ENCODE results near the gene ACOT12.
"Not testable (repeated sequence)": the region's sequence is repeated elsewhere in the genome, so short reads cannot be mapped to it uniquely, and the experiment has no call there.

The ACOT12 gene

DNA sequence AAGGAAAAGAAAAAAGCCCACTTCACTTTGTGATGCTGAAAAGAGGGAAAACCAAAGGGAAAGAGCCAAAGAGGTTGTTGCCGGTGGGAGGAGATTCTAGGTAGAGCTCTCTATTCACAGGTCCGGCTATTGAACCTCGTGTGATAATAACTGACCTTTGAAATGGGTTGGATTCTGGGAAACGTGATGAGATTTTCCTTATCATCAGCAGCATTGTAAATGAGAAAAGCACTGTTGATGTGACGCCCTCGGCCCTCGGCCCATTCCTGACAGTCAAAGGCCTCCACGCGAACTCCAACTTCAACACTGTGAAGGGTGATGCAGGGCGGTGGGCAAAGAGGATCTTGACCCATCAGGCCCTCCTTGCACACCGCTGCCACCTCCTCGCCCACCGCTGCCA is 49.2 kb downstream of the ACOT12 start:
- no peak for ATAC-seq
- no peak for TF ChIP-seq CSDC2 (CRISPR knock-in tag; IDR thresholded peaks at IDR 0.05)
- TF ChIP-seq ZC3H10 (CRISPR knock-in tag; IDR thresholded peaks at IDR 0.05) = no peak
- no peak for TF ChIP-seq ARNTL (CRISPR knock-in tag; IDR thresholded peaks at IDR 0.05; ENCODE audit: borderline replicate concordance, low read depth)
- TF ChIP-seq, protein P1, sequence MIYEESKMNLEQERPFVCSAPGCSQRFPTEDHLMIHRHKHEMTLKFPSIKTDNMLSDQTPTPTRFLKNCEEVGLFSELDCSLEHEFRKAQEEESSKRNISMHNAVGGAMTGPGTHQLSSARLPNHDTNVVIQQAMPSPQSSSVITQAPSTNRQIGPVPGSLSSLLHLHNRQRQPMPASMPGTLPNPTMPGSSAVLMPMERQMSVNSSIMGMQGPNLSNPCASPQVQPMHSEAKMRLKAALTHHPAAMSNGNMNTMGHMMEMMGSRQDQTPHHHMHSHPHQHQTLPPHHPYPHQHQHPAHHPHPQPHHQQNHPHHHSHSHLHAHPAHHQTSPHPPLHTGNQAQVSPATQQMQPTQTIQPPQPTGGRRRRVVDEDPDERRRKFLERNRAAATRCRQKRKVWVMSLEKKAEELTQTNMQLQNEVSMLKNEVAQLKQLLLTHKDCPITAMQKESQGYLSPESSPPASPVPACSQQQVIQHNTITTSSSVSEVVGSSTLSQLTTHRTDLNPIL (CRISPR knock-in tag; IDR thresholded peaks at IDR 0.05; ENCODE audit: low read depth) = no peak
- no peak for TF ChIP-seq TOX (CRISPR knock-in tag; IDR thresholded peaks at IDR 0.05; ENCODE audit: borderline replicate concordance)
- no peak for TF ChIP-seq GLIS3 (CRISPR knock-in tag; IDR thresholded peaks at IDR 0.05)
- TF ChIP-seq, protein P2, sequence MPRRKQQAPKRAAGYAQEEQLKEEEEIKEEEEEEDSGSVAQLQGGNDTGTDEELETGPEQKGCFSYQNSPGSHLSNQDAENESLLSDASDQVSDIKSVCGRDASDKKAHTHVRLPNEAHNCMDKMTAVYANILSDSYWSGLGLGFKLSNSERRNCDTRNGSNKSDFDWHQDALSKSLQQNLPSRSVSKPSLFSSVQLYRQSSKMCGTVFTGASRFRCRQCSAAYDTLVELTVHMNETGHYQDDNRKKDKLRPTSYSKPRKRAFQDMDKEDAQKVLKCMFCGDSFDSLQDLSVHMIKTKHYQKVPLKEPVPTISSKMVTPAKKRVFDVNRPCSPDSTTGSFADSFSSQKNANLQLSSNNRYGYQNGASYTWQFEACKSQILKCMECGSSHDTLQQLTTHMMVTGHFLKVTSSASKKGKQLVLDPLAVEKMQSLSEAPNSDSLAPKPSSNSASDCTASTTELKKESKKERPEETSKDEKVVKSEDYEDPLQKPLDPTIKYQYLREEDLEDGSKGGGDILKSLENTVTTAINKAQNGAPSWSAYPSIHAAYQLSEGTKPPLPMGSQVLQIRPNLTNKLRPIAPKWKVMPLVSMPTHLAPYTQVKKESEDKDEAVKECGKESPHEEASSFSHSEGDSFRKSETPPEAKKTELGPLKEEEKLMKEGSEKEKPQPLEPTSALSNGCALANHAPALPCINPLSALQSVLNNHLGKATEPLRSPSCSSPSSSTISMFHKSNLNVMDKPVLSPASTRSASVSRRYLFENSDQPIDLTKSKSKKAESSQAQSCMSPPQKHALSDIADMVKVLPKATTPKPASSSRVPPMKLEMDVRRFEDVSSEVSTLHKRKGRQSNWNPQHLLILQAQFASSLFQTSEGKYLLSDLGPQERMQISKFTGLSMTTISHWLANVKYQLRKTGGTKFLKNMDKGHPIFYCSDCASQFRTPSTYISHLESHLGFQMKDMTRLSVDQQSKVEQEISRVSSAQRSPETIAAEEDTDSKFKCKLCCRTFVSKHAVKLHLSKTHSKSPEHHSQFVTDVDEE (CRISPR knock-in tag; IDR thresholded peaks at IDR 0.05) = no peak
- TF ChIP-seq PPARA (CRISPR knock-in tag; IDR thresholded peaks at IDR 0.05; ENCODE audit: borderline replicate concordance) = no peak
- no peak for TF ChIP-seq BACH2 (CRISPR knock-in tag; IDR thresholded peaks at IDR 0.05; ENCODE audit: borderline replicate concordance)
- TF ChIP-seq, protein P3, sequence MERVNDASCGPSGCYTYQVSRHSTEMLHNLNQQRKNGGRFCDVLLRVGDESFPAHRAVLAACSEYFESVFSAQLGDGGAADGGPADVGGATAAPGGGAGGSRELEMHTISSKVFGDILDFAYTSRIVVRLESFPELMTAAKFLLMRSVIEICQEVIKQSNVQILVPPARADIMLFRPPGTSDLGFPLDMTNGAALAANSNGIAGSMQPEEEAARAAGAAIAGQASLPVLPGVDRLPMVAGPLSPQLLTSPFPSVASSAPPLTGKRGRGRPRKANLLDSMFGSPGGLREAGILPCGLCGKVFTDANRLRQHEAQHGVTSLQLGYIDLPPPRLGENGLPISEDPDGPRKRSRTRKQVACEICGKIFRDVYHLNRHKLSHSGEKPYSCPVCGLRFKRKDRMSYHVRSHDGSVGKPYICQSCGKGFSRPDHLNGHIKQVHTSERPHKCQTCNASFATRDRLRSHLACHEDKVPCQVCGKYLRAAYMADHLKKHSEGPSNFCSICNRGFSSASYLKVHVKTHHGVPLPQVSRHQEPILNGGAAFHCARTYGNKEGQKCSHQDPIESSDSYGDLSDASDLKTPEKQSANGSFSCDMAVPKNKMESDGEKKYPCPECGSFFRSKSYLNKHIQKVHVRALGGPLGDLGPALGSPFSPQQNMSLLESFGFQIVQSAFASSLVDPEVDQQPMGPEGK (CRISPR knock-in tag; IDR thresholded peaks at IDR 0.05; ENCODE audit: borderline replicate concordance) = no peak
- TF ChIP-seq ISL1 (CRISPR knock-in tag; IDR thresholded peaks at IDR 0.05) = no peak
- TF ChIP-seq OSR1 (CRISPR knock-in tag; IDR thresholded peaks at IDR 0.05) = no peak

DNA sequence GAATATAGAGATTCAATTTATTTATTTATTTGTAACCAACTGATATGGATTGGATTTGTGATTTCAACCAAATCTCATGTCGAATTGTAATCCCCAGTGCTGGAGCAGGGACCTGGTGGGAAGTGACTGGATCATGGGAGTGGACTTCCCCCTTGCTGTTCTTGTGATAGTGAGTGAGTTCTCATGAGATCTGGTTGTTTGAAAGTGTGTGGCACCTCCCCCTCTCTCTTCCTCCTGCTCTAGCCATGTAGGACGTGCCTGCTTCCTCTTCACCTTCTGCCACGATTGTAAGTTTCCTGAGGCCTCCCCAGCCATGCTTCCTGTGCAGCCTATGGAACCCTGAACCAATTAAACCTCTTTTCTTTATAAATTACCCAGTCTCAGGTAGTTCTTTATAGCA is 55.7 kb downstream of the ACOT12 start:
- ATAC-seq = not testable (repeated sequence)

DNA sequence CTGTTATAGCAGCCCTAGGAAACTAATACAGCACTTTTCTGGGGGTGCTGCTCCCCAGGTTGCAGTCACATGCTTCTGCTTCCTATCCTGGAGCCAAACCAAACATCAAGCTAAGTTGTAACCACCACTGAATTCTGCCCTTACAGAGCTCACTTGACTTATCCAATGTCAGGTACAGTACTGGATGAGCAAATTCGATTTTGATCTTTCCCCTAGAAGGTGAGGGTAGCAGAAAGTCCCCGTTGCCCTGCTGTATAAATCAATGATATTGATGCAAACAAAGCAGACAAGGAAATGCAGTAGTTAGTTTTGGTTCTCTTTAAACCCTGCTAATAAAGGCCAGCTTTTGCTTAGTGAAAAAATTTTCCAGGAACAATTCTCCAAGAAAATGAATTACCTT is 56.1 kb downstream of the ACOT12 start:
- no peak for ATAC-seq
- TF ChIP-seq ZFP3 (CRISPR knock-in tag; IDR thresholded peaks at IDR 0.05) (no peak), RARB (CRISPR knock-in tag; IDR thresholded peaks at IDR 0.05) (no peak), TOX (CRISPR knock-in tag; IDR thresholded peaks at IDR 0.05; ENCODE audit: borderline replicate concordance) (no peak), ZNF565 (CRISPR knock-in tag; conservative IDR thresholded peaks at IDR 0.05; ENCODE audit: low read depth) (no peak), PPARA (CRISPR knock-in tag; IDR thresholded peaks at IDR 0.05; ENCODE audit: borderline replicate concordance) (no peak), ZC3H10 (CRISPR knock-in tag; IDR thresholded peaks at IDR 0.05) (no peak), ZFP30 (CRISPR knock-in tag; IDR thresholded peaks at IDR 0.05) (no peak), ZNF8 (CRISPR knock-in tag; IDR thresholded peaks at IDR 0.05) (no peak), ISL1 (CRISPR knock-in tag; IDR thresholded peaks at IDR 0.05) (no peak), GLIS3 (CRISPR knock-in tag; IDR thresholded peaks at IDR 0.05) (no peak), BACH2 (CRISPR knock-in tag; IDR thresholded peaks at IDR 0.05; ENCODE audit: borderline replicate concordance) (no peak), CSDC2 (CRISPR knock-in tag; IDR thresholded peaks at IDR 0.05) (no peak), ARNTL (CRISPR knock-in tag; IDR thresholded peaks at IDR 0.05; ENCODE audit: borderline replicate concordance, low read depth) (no peak)
- TF ChIP-seq, protein P1 (CRISPR knock-in tag; IDR thresholded peaks at IDR 0.05; ENCODE audit: low read depth) = no peak
- TF ChIP-seq, protein P3 (CRISPR knock-in tag; IDR thresholded peaks at IDR 0.05; ENCODE audit: borderline replicate concordance) = no peak
- TF ChIP-seq, protein P2 (CRISPR knock-in tag; IDR thresholded peaks at IDR 0.05) = no peak

Data from SK-N-SH treated with all-trans-retinoic acid at 6 μM for 48 hours (cell line).